ENCODE results near the gene MUC2.

MUC2 gene

DNA sequence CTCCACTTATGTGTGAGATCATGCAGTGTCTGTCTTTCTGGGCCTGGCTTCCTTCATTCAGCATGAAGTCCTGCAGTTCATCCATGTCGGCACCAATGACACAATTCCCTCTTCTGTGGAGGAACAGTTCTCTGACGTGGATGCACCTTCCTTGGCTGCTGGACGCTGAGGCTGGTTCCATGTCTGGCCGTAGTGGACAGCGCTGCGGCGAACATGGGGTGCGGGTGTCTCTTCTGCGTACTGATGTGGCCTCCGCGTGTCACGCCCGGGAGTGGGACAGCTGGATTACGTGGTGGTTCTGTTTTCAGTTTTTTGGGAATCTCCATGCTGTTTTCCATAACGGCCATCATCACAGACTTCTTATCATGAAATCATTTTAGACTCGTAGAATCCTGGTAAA is 16.9 kb upstream of the MUC2 start:
- H3K4me1 ChIP-seq (ENCODE audit: control insufficient read depth in 2 of 2, insufficient read depth in 1 of 2, low read depth in 1 of 2, low read length in 2 of 2) = peaks cover 0 to 13% of the 10 kb centered on the region in 2 donors
- no peak overlapping the region for H2BK5ac ChIP-seq (ENCODE audit: low read length)
- peak overlapping the region; percentile 89 for H3K23ac ChIP-seq (ENCODE audit: low read depth, low read length, poor library complexity)
- peak overlapping the region; percentile 90 for H3K4ac ChIP-seq (ENCODE audit: low read length)
- H2BK15ac ChIP-seq (ENCODE audit: low read length) = peak overlapping the region; percentile 68
- no peak overlapping the region for H3K9ac ChIP-seq (ENCODE audit: low read depth, low read length, poor library complexity)
- no peaks in the 10 kb centered on the region for H3K79me1 ChIP-seq (ENCODE audit: low read depth, low read length)
- H3K4me2 ChIP-seq (ENCODE audit: insufficient read depth, low read length, poor library complexity, severe bottlenecking) = no peak overlapping the region
- H2BK12ac ChIP-seq (ENCODE audit: low read length) = no peak overlapping the region
- peak overlapping the region; percentile 67 for H3K18ac ChIP-seq (ENCODE audit: low read length)
- H3K9me3 ChIP-seq (replicated peaks in 1 of 2; ENCODE audit: control insufficient read depth in 2 of 2, insufficient read depth in 1 of 2, low read depth in 1 of 2, low read length in 2 of 2) = peaks cover 4 to 8% of the 10 kb centered on the region in 2 donors
- no peaks in the 10 kb centered on the region for H3K36me3 ChIP-seq (replicated peaks in 1 of 2; ENCODE audit: control insufficient read depth in 2 of 2, insufficient read depth in 2 of 2, low read length in 2 of 2)
- no peak overlapping the region for H3K4me3 ChIP-seq (ENCODE audit: low read length in 2 of 2)
- no CpG with 5 or more reads among the region's 16 CpGs for WGBS, 2 donors (ENCODE audit: extremely low coverage in 2 of 2, insufficient read length in 2 of 2, insufficient replicate concordance in 1 of 2)
- H4K91ac ChIP-seq (ENCODE audit: low read depth, low read length, poor library complexity) = peak overlapping the region; percentile 25
- H3K27me3 ChIP-seq (ENCODE audit: control insufficient read depth in 3 of 3, insufficient read depth in 3 of 3, low read depth in 1 of 3, low read length in 3 of 3) = peaks cover 0 to 21% (median 0%) of the 10 kb centered on the region in 3 experiments
- H2BK120ac ChIP-seq (ENCODE audit: low read depth, low read length) = no peak overlapping the region
- H2AFZ ChIP-seq (ENCODE audit: low read length) = no peak overlapping the region
- H3K27ac ChIP-seq (replicated peaks; ENCODE audit: low read length) = no peak overlapping the region
- H2AK5ac ChIP-seq (ENCODE audit: low read depth, low read length) = peak overlapping the region; percentile 79
- H3K14ac ChIP-seq (ENCODE audit: low read length) = no peak overlapping the region
- DNase-seq (ENCODE audit: low spot score) = no peak
- H4K8ac ChIP-seq (ENCODE audit: low read depth, low read length) = no peak overlapping the region

DNA sequence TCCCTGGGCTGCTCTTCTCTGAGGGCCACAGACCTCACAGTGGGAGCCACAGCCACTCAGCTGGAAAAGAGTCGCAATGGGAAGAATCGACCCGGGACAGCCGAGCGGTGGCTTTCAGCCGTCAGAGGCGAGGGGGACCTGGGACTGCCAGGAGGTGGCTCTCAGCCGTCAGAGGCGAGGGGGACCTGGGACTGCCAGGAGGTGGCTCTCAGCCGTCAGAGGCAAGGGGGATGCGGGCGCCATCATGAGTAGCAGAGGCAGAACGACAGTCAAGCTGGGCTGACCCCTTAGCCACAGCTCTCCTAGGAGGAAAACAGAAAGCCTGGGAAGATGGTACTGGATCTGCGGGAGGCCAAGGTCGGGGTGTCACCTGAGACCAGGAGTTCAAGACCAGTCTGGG is 14.9 kb upstream of the MUC2 start:
- H3K18ac ChIP-seq (ENCODE audit: low read length) = peak overlapping the region; percentile 72
- H2BK5ac ChIP-seq (ENCODE audit: low read length) = no peak overlapping the region
- no peak overlapping the region for H4K91ac ChIP-seq (ENCODE audit: low read depth, low read length, poor library complexity)
- H3K36me3 ChIP-seq (replicated peaks in 1 of 2; ENCODE audit: control insufficient read depth in 2 of 2, insufficient read depth in 2 of 2, low read length in 2 of 2) = no peaks in the 10 kb centered on the region
- peaks cover 0 to 9% of the 10 kb centered on the region in 2 donors for H3K4me1 ChIP-seq (ENCODE audit: control insufficient read depth in 2 of 2, insufficient read depth in 1 of 2, low read depth in 1 of 2, low read length in 2 of 2)
- no peak overlapping the region for H2BK120ac ChIP-seq (ENCODE audit: low read depth, low read length)
- peak overlapping the region; percentile 69 for H3K4ac ChIP-seq (ENCODE audit: low read length)
- no peak overlapping the region for H3K23ac ChIP-seq (ENCODE audit: low read depth, low read length, poor library complexity)
- peak overlapping the region; percentile 72 for H2AK5ac ChIP-seq (ENCODE audit: low read depth, low read length)
- no peak overlapping the region for H2BK15ac ChIP-seq (ENCODE audit: low read length)
- H3K14ac ChIP-seq (ENCODE audit: low read length) = no peak overlapping the region
- H3K27ac ChIP-seq (replicated peaks; ENCODE audit: low read length) = no peak overlapping the region
- peaks cover 0 to 16% (median 0%) of the 10 kb centered on the region in 3 experiments for H3K27me3 ChIP-seq (ENCODE audit: control insufficient read depth in 3 of 3, insufficient read depth in 3 of 3, low read depth in 1 of 3, low read length in 3 of 3)
- H3K79me1 ChIP-seq (ENCODE audit: low read depth, low read length) = no peaks in the 10 kb centered on the region
- WGBS, 2 donors (ENCODE audit: extremely low coverage in 2 of 2, insufficient read length in 2 of 2, insufficient replicate concordance in 1 of 2) = no CpG with 5 or more reads among the region's 15 CpGs
- H4K8ac ChIP-seq (ENCODE audit: low read depth, low read length) = no peak overlapping the region
- H3K9ac ChIP-seq (ENCODE audit: low read depth, low read length, poor library complexity) = no peak overlapping the region
- H3K9me3 ChIP-seq (replicated peaks in 1 of 2; ENCODE audit: control insufficient read depth in 2 of 2, insufficient read depth in 1 of 2, low read depth in 1 of 2, low read length in 2 of 2) = peaks cover 4 to 8% of the 10 kb centered on the region in 2 donors
- DNase-seq (ENCODE audit: low spot score) = no peak
- no peak overlapping the region for H3K4me3 ChIP-seq (ENCODE audit: low read length in 2 of 2)
- no peak overlapping the region for H3K4me2 ChIP-seq (ENCODE audit: insufficient read depth, low read length, poor library complexity, severe bottlenecking)
- peak overlapping the region; percentile 2 for H2BK12ac ChIP-seq (ENCODE audit: low read length)
- H2AFZ ChIP-seq (ENCODE audit: low read length) = no peak overlapping the region

DNA sequence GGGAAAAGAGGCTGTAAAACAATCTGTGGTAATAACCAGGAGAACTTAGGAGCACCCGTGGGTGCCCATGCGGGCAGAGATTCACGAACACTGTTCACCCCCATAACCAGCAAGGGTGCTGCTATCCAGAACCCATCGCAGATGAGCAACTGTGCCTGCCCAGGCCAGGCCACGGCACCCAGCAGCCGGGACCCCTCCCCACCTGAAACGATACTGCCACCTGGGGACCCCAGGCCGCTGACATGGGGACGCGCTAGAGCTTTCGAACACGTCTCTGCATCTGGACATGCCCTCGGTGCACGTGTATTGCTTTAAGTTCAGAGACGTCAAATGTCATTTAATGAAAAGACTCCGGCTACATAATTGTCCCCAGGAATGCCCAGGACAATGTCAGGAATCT is 14.3 kb upstream of the MUC2 start:
- Histone ChIP-seq H3K79me1 (ENCODE audit: low read depth, low read length) (no peaks in the 10 kb centered on the region), H2AFZ (ENCODE audit: low read length) (no peak overlapping the region), H3K27ac (replicated peaks; ENCODE audit: low read length) (peak overlapping the region; percentile 68), H2BK5ac (ENCODE audit: low read length) (no peak overlapping the region), H3K18ac (ENCODE audit: low read length) (peak overlapping the region; percentile 91), H3K36me3 (replicated peaks in 1 of 2; ENCODE audit: control insufficient read depth in 2 of 2, insufficient read depth in 2 of 2, low read length in 2 of 2) (no peaks in the 10 kb centered on the region), H4K91ac (ENCODE audit: low read depth, low read length, poor library complexity) (no peak overlapping the region), H3K4me3 (ENCODE audit: low read length in 2 of 2) (no peak overlapping the region), H3K4ac (ENCODE audit: low read length) (no peak overlapping the region), H2BK15ac (ENCODE audit: low read length) (no peak overlapping the region), H2BK120ac (ENCODE audit: low read depth, low read length) (no peak overlapping the region), H3K4me2 (ENCODE audit: insufficient read depth, low read length, poor library complexity, severe bottlenecking) (no peak overlapping the region), H4K8ac (ENCODE audit: low read depth, low read length) (no peak overlapping the region), H3K9me3 (replicated peaks in 1 of 2; ENCODE audit: control insufficient read depth in 2 of 2, insufficient read depth in 1 of 2, low read depth in 1 of 2, low read length in 2 of 2) (peaks cover 4 to 8% of the 10 kb centered on the region in 2 donors), H3K14ac (ENCODE audit: low read length) (no peak overlapping the region), H3K9ac (ENCODE audit: low read depth, low read length, poor library complexity) (peak overlapping the region; percentile 38), H2AK5ac (ENCODE audit: low read depth, low read length) (no peak overlapping the region), H2BK12ac (ENCODE audit: low read length) (no peak overlapping the region), H3K27me3 (ENCODE audit: control insufficient read depth in 3 of 3, insufficient read depth in 3 of 3, low read depth in 1 of 3, low read length in 3 of 3) (peaks cover 0 to 12% (median 0%) of the 10 kb centered on the region in 3 experiments), H3K4me1 (ENCODE audit: control insufficient read depth in 2 of 2, insufficient read depth in 1 of 2, low read depth in 1 of 2, low read length in 2 of 2) (peaks cover 0 to 9% of the 10 kb centered on the region in 2 donors), H3K23ac (ENCODE audit: low read depth, low read length, poor library complexity) (no peak overlapping the region)
- WGBS, 2 donors (ENCODE audit: extremely low coverage in 2 of 2, insufficient read length in 2 of 2, insufficient replicate concordance in 1 of 2) = no CpG with 5 or more reads among the region's 16 CpGs
- peak; percentile 31 for DNase-seq (ENCODE audit: low spot score)

DNA sequence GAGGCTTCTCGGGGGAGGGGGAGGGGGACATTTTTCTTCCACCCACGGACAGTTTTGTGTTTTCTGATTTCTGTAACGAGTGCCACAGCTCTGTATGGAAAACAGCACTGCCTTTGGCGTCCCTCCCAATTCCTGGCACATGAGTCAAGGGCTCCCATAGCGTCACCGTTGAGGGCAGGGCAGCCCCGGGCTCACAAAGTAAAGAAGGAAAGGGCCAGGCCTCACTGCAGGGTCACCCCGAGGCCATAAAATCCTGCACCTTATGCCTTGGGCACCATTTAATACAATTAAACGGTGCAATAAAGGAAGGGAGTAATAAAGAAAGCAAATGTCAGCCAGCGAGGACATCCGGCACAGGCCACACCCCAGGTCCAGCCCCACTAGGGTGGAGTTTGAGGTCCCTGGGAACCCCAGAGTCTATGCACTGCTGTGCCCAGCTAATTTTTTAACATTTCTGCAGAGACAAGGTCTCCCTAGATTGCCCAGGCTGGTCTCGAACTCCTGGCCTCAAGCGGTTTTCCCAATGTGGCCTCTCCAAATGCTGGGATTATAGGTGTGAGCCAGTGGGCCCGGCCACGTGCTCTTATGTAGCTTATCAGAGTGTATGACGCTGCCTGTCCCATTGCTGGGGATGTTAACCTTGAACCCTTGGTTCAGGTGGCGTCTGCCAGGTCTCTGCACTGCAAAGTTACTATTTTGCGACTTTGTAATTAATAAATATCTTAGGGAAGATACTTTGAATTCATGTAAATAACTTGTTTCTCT is 13.6 kb upstream of the MUC2 start:
- Histone ChIP-seq H2AK5ac (ENCODE audit: low read depth, low read length) (no peak overlapping the region), H3K23ac (ENCODE audit: low read depth, low read length, poor library complexity) (no peak overlapping the region), H3K9ac (ENCODE audit: low read depth, low read length, poor library complexity) (no peak overlapping the region), H3K79me1 (ENCODE audit: low read depth, low read length) (no peaks in the 10 kb centered on the region), H4K91ac (ENCODE audit: low read depth, low read length, poor library complexity) (no peak overlapping the region), H3K4me1 (ENCODE audit: control insufficient read depth in 2 of 2, insufficient read depth in 1 of 2, low read depth in 1 of 2, low read length in 2 of 2) (peaks cover 0 to 9% of the 10 kb centered on the region in 2 donors), H4K8ac (ENCODE audit: low read depth, low read length) (no peak overlapping the region), H3K4me2 (ENCODE audit: insufficient read depth, low read length, poor library complexity, severe bottlenecking) (no peak overlapping the region), H2BK5ac (ENCODE audit: low read length) (no peak overlapping the region), H3K27me3 (ENCODE audit: control insufficient read depth in 3 of 3, insufficient read depth in 3 of 3, low read depth in 1 of 3, low read length in 3 of 3) (peaks cover 0 to 8% (median 0%) of the 10 kb centered on the region in 3 experiments), H2BK15ac (ENCODE audit: low read length) (no peak overlapping the region), H3K27ac (replicated peaks; ENCODE audit: low read length) (peak overlapping the region; percentile 68), H3K4me3 (ENCODE audit: low read length in 2 of 2) (no peak overlapping the region), H3K14ac (ENCODE audit: low read length) (no peak overlapping the region), H2BK12ac (ENCODE audit: low read length) (no peak overlapping the region), H3K36me3 (replicated peaks in 1 of 2; ENCODE audit: control insufficient read depth in 2 of 2, insufficient read depth in 2 of 2, low read length in 2 of 2) (no peaks in the 10 kb centered on the region), H3K9me3 (replicated peaks in 1 of 2; ENCODE audit: control insufficient read depth in 2 of 2, insufficient read depth in 1 of 2, low read depth in 1 of 2, low read length in 2 of 2) (peaks cover 4 to 8% of the 10 kb centered on the region in 2 donors), H3K18ac (ENCODE audit: low read length) (peak overlapping the region; percentile 84), H3K4ac (ENCODE audit: low read length) (no peak overlapping the region), H2BK120ac (ENCODE audit: low read depth, low read length) (no peak overlapping the region), H2AFZ (ENCODE audit: low read length) (no peak overlapping the region)
- WGBS, 2 donors (ENCODE audit: extremely low coverage in 2 of 2, insufficient read length in 2 of 2, insufficient replicate concordance in 1 of 2) = no CpG with 5 or more reads among the region's 18 CpGs
- no peak for DNase-seq (ENCODE audit: low spot score)

Measured in neuronal stem cell (in vitro differentiated cells).